GM21381 (cell line): ENCODE results near the gene PTP4A2.

Experiments used
- ATAC-seq: cut with Tn5 transposase; IDR thresholded peaks from one replicate; pipeline ENCODE4 v1.9.1; 2021; ENCODE audit warnings: mild to moderate bottlenecking, moderate library complexity; ENCODE audit not compliant: unreplicated experiment

Gene PTP4A2

DNA sequence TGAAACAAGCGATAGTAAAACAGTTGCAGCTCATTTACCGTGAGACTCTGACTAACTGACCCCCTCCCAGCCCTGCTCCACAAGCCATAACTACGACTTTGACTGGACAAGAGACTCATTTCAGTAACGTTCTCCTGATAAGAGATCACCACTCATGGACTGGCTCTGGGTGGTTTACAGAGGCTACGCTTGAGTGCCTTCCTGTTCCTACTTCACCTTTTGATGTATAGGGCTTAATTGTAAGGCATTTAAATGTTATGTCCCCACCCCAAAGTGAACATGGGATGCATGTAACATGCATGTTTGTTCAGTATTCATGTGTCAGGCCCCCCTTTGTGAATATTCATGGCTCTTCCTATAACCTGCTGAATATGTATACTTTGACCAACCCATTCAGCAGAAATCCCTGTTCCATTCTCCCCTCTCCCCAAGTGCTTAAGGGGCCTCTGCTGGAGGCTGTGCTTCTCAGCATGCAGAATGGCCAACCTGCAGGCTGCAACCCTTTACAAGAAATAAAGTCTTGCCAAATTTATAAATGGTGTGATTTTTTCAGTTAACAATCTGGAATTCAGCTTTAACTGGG, 71.6 kb downstream of the PTP4A2 start:
- ATAC-seq = no peak

DNA sequence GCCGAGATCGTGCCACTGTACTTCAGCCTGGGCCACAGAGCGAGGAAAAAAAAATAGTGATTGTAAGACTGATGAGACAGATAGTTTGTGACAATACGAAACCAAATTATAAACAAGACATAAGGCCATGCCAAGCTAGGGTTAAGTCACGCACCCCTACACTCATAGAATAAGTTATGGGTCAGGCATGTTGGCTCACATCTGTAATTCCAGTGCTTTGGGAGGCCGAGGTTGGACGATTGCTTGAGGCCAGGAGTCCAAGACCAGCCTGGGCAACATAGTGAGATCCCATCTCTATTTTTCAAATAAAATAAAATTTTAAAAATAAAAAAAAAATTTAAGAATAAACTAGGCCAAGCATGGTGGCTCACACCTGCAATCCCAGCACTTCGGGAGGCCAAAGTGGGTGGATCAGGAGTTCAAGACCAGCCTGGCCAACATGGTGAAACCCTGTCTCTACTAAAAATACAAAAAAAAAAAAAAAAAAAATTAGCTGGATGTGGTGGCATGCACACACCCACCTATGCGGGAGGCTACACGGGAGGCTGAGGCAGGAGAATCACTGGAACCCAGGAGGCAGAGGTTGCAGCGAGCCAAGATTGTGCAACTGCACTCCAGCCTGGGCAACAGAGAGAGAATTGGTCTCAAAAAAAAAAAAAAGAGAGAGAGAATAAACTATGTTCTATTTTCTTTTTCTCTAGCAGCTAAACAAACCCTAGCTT, 72.3 kb downstream of the PTP4A2 start:
- no peak for ATAC-seq

DNA sequence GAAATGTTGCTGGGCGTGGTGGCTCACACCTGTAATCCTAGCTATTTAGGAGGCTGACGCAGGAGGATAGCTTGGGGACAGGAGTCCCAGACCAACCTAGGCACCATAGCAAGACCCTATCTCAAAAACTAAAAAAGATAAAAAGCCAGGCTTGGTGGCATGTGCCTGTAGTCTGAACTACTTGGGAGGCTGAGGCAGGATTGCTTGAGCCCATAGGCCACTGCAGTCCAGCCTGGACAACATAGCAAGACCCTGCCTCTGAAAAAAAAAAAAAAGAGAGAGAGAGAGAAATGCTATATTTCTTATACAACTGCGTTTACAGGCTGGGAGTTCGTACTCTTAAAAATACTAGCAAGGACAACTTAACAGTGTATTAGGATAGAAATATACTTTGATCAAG, 76.1 kb downstream of the PTP4A2 start:
- ATAC-seq = no peak

DNA sequence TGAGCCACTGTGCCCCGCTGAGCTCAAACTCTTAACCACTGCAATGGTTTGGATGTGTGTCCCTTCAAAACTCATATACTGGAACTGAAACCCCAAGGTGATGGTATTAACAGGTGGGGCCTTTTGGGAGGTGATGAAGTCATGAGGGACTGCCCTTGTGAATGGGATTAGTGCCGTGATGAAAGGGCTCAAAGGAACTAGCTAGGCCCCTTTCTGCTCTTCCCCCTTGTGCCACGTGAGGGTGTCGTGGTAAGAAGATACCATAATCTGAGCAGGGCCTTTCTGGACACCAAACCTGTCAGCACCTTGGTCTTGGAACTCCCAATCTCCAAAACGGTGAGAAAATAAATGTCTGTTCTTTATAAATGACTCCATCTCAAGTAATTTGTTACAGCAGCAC, 76.8 kb downstream of the PTP4A2 start:
- no peak for ATAC-seq

DNA sequence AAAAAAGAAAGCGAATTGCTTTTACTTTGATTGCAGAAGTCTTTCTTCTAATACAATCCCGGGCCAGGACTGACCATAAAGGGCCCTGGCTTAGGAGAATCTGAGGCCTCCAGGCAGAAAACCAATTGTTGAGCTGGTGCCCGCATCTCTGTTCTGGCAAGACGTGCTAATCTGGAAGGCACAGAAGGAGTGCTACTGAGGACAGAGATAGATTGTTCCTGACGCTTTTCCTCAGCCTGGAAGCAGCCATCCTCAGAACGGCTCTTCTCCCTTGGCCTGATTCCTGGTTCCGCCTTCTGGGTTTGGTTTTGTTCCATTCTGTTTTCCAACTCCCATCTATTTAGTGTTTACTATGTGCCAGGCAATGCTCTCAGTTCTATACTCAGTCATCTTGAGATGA, 77.6 kb downstream of the PTP4A2 start:
- no peak for ATAC-seq

DNA sequence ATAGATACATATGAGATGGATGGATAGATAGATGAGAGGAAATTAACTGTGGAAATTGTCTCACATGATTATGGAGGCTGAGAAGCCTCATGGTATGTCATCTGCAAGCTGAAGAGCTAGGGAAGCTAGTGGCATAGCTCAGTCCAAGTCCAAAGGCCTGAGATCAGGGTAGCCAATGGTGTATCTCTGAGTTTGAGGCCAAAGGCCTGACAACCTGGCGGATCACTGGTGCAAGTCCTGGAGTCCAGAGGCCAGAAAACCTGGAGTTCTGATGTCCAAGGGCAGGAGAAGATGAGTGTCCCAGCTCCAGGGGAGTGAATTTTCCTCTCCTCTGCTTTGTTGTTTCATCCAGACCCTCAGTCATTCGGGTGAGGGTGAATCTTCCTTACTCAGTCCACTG, 78.4 kb downstream of the PTP4A2 start:
- no peak for ATAC-seq

DNA sequence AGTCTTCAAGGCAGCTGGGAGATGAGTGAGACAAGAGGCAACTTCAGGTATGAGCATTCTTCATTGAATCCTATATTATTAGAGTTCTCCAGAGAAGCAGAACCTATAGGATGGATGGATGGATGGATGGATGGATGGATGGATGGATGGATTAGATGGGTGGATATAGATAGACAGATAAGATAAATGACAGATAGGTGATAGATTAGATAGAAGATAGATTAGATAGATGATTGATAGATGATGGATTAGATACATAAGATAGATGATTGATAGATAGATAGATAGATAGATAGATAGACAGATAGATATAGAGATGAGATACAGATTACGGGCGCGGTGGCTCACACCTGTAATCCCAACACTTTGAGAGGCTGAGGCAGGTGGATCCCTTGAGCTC, 79.1 kb downstream of the PTP4A2 start:
- no peak for ATAC-seq

DNA sequence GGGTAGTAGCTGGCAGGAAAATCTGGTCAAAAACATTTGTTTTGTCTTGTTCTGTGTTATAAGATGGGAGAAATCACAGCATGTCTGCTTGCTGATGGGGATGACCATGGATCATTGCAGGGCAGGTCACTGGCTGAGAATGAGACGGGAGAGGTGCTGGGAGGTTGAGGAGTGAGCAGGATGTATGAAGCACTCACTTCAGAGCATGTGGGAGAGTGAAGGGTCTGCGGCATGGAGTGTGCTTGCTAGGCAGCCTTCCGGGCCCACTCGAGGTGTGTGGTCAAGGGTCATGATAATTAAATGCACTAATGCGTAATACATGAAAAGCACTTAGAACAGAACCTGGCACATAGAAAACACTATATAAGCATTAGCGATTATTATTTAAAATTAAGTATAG, 80.3 kb downstream of the PTP4A2 start:
- no peak for ATAC-seq
